ENCODE results near the gene PRR19.

The PRR19 gene

GRCh38 chr19:42325896-42326771 lies 24.2 kb downstream of the PRR19 start:
- H3K36me3 ChIP-seq: no peaks in the 10 kb centered on the region
- H3K9me3 ChIP-seq: no peaks in the 10 kb centered on the region
- H3K27me3 ChIP-seq: peaks cover 41% of the 10 kb centered on the region
- peak overlapping the region; percentile 86 to 95 for H3K4me3 ChIP-seq (ENCODE audit: low read depth in 1 of 2, low read length in 1 of 2)
- no peak for TF ChIP-seq CTCF (IDR thresholded peaks at IDR 0.05)
- H3K4me1 ChIP-seq (ENCODE audit: control insufficient read depth in 1 of 2, insufficient read depth in 1 of 2, low read depth in 1 of 2, low read length in 1 of 2): peaks cover 19 to 25% of the 10 kb centered on the region in 2 experiments
- peak overlapping the region; percentile 78 for H3K27ac ChIP-seq

DNA sequence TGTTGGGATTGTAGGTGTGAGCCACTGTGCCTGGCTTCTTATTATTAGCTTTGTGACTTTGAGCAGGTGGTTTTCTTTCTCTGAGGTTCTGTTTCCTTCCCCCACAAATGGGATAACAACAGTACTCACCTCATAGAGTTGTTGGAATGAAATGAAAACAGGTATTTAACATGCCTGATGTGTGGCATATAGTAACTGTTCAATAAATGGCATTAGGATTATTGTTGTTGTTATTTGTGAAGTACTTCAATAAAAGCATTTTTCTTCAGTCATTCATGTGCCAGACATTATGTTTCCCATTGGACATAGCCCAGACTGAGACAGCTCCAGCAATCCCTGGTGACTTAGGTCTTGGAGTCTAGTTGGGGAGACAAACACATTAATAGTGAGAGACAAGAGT lies 25.0 kb downstream of the PRR19 start:
- Histone ChIP-seq H3K27ac (no peak overlapping the region), H3K4me3 (ENCODE audit: low read depth in 1 of 2, low read length in 1 of 2) (no peak overlapping the region), H3K9me3 (no peaks in the 10 kb centered on the region), H3K36me3 (no peaks in the 10 kb centered on the region), H3K4me1 (ENCODE audit: control insufficient read depth in 1 of 2, insufficient read depth in 1 of 2, low read depth in 1 of 2, low read length in 1 of 2) (peaks cover 19 to 25% of the 10 kb centered on the region in 2 experiments), H3K27me3 (peaks cover 32% of the 10 kb centered on the region)
- no peak for TF ChIP-seq CTCF (IDR thresholded peaks at IDR 0.05)

DNA sequence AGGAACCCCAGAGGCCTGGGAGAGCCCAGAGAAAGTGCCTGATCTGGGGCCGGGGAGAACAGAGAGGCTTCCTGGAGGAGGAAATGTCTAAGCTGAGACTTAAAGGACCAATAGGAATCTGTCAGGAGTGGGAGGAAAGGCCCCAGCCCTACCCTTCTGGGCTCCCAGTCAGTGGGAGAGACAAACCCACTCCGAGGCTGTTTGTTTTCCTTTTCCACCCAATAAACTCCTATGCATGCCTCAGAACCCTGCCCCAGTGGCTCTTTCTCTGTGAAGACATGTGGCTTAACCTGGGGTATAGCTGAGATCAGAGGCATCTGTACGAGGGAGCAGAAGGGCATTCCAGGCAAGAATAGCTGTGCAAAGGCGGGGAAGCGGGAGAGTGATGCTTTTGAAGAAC lies 25.4 kb downstream of the PRR19 start:
- TF ChIP-seq CTCF (IDR thresholded peaks at IDR 0.05): no peak
- Histone ChIP-seq H3K4me3 (ENCODE audit: low read depth in 1 of 2, low read length in 1 of 2) (no peak overlapping the region), H3K9me3 (no peaks in the 10 kb centered on the region), H3K4me1 (ENCODE audit: control insufficient read depth in 1 of 2, insufficient read depth in 1 of 2, low read depth in 1 of 2, low read length in 1 of 2) (peaks cover 19 to 25% of the 10 kb centered on the region in 2 experiments), H3K27me3 (peaks cover 28% of the 10 kb centered on the region), H3K27ac (no peak overlapping the region), H3K36me3 (no peaks in the 10 kb centered on the region)

DNA sequence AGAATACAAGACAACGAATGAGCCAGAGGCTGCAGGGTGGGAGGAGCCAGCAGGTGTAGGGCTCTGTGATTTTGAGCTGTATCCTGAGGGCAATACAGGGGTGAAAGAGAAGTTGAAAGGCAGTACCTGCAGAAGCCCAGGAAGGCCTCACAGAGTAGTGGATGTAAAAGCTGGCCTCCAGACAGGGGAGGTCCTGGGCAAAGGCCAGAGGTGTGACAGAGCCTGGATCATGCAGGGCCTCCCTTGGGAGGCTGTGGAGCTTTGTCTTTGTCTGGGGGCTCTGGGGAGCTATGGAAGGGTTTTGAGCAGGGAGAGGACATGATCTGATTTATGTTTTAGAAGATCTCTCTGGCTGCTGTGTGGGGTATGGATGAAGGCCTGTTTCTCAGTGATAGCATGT lies 26.2 kb downstream of the PRR19 start:
- H3K4me1 ChIP-seq (ENCODE audit: control insufficient read depth in 1 of 2, insufficient read depth in 1 of 2, low read depth in 1 of 2, low read length in 1 of 2): peaks cover 19 to 25% of the 10 kb centered on the region in 2 experiments
- H3K36me3 ChIP-seq: no peaks in the 10 kb centered on the region
- H3K9me3 ChIP-seq: no peaks in the 10 kb centered on the region
- peaks cover 21% of the 10 kb centered on the region for H3K27me3 ChIP-seq
- no peak overlapping the region for H3K27ac ChIP-seq
- no peak for TF ChIP-seq CTCF (IDR thresholded peaks at IDR 0.05)
- no peak overlapping the region for H3K4me3 ChIP-seq (ENCODE audit: low read depth in 1 of 2, low read length in 1 of 2)

DNA sequence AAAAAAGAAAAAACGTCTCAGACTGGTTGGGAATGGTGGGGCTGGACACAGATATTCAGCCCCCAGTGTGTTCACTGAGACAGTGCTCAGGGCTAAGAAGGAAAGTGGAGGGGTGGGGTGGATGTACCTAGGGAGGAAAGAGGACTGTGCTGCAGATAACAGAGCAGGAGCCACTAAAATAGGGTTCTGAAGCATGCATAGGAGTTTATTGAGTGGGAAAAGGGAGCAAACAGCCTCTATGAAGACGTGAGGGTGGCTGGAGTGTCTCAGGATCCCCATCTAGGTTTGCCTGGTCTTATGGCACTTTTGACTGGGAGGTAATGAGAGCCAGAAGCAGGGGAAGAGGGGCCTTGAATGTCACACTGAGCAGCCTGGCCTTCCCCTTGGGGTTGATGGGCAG lies 26.9 kb downstream of the PRR19 start:
- Histone ChIP-seq H3K27ac (no peak overlapping the region), H3K4me1 (ENCODE audit: control insufficient read depth in 1 of 2, insufficient read depth in 1 of 2, low read depth in 1 of 2, low read length in 1 of 2) (peaks cover 19 to 22% of the 10 kb centered on the region in 2 experiments)

More for the DNA sequence above, 26.9 kb downstream of the PRR19 start:
- H3K9me3 ChIP-seq: no peaks in the 10 kb centered on the region
- no peak for TF ChIP-seq CTCF (IDR thresholded peaks at IDR 0.05)
- H3K4me3 ChIP-seq (ENCODE audit: low read depth in 1 of 2, low read length in 1 of 2): no peak overlapping the region
- no peaks in the 10 kb centered on the region for H3K36me3 ChIP-seq
- peaks cover 13% of the 10 kb centered on the region for H3K27me3 ChIP-seq
